AG09309 (cell line): ENCODE results near the gene CCDC71L.
A peak's percentile ranks its signal among the peaks of the same experiment; 100 is the strongest.
"Not testable (repeated sequence)": the region's sequence is repeated elsewhere in the genome, so short reads cannot be mapped to it uniquely, and the experiment has no call there.

Experiments
- DNase-seq: peaks from one replicate; pipeline ENCODE4 v3.0.0-alpha.2; 2010; ENCODE audit warnings: low read depth
- H3K4me3 ChIP-seq: 2 replicates; pipeline ENCODE4 v1.5.1; 2011; ENCODE audit warnings: mild to moderate bottlenecking, low read depth, low read length, moderate library complexity; ENCODE audit not compliant: control insufficient read depth
- CTCF ChIP-seq: IDR thresholded peaks from 2 replicates; pipeline ENCODE4 v1.5.1; 2011; ENCODE audit warnings: mild to moderate bottlenecking, low read depth, low read length, inconsistent platforms; ENCODE audit not compliant: insufficient read depth, control insufficient read depth; ENCODE audit errors: missing control alignments

Gene CCDC71L

DNA sequence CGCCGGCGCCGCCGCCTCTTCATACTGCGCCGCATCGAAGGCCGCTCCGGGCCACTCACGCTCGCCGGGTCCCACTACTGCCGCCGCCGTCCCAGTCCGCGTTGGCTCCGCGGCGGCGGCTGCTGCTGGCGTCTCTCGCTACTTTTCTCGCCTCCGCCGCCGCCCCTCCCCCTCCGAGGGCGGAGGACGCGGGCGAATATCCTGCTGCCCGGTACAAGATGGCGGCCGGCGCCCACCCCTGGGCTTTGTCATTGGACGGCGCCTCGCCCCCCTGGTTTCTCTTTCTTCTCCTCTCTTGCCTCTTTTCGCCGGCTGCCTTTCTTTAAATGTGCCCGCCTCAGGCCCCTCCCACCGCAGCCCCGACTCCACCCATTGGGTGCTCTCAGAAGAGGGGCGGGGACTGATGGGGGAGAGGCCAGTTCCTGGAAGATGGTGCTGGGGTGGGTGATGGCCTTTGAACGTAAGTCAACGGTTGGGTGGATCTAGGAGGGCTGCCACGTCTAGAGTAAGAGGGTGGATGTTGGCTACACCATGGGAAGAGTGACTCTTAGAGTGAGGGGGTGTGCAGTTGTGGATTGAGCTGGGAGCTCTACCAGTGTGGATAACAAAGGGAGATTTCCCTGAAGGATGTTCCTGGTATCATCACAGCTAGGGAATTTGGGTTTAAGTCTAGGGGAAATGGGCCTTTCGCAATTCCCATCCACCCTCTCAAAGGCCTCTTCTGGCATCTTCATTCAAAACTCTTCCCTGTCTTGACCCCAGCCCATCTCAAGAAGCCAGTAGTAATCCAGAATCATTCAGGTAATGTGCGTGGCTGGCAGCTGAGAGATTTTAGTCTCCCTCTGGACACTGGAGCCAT lies at the start of gene CCDC71L:
CCDC71L (minus strand) TSS at position 297 of the 859 bp plus-strand sequence; CDS start at position 35, 262 bp downstream.
- H3K4me3 ChIP-seq: peak within 1 kb of the TSS; percentile 88
- no peak for TF ChIP-seq CTCF
- DNase-seq: peak; percentile 84

- not testable (repeated sequence) for DNase-seq
Measured at GRCh38 chr7:106709604-106710003, 48.6 kb upstream of the CCDC71L start.

GRCh38 chr7:106704000-106704840 lies 43.3 kb upstream of the CCDC71L start:
- no peak for TF ChIP-seq CTCF
- no peak for DNase-seq
- H3K4me3 ChIP-seq: no peak overlapping the region

More at GRCh38 chr7:106709604-106710003, 48.6 kb upstream of the CCDC71L start:
- not testable (repeated sequence) for H3K4me3 ChIP-seq

GRCh38 chr7:106693677-106694353 lies 32.9 kb upstream of the CCDC71L start:
- no peak overlapping the region for H3K4me3 ChIP-seq
- no peak for DNase-seq
- no peak for TF ChIP-seq CTCF

- TF ChIP-seq CTCF: no peak
- DNase-seq: no peak
- no peak overlapping the region for H3K4me3 ChIP-seq
Measured at GRCh38 chr7:106692450-106693051, 31.6 kb upstream of the CCDC71L start.

DNA sequence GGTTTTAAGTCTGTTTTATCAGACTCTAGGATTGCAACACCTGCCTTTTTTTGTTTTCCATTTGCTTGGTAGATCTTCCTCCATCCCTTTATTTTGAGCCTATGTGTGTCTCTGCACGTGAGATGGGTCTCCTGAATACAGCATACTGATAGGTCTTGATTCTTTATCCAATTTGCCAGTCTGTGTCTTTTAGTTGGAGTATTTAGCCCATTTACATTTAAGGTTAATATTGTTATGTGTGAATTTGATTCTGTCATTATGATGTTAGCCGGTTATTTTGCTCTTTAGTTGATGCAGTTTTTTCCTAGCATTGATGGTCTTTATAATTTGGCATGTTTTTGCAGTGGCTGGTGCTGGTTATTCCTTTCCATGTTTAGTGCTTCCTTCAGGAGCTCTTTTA lies 27.2 kb upstream of the CCDC71L start:
- not testable (repeated sequence) for H3K4me3 ChIP-seq, DNase-seq

- no peak for TF ChIP-seq CTCF
- no peak overlapping the region for H3K4me3 ChIP-seq
- no peak for DNase-seq
Measured at GRCh38 chr7:106683941-106684340, 23.0 kb upstream of the CCDC71L start.
